B cell (primary cell): ENCODE data around the gene MED31. TPM values are rescaled to one million over a fixed set of nuclear protein-coding genes. Genes with fewer than 3 reads are reported as not detected.

Experiments
- ATAC-seq: fragments of 200-7000 bp; cut with Tn5 transposase; one replicate; pipeline ENCODE4 v1.10.0; 2021; ENCODE audit warnings: low read depth, mild to moderate bottlenecking, moderate number of reproducible peaks, moderate library complexity
- CTCF ChIA-PET: fragments of 350-600 bp; sonication (Branson Sonifier 250); formaldehyde crosslinking; loops from one replicate; lab custom pipeline; 2021; ENCODE audit warnings: antibody characterized with exemption, inconsistent platforms; lab: Charles Lee
- POLR2A ChIA-PET: fragments of 350-600 bp; sonication (Branson Sonifier 250); formaldehyde crosslinking; loops from one replicate; lab custom pipeline; 2021; ENCODE audit warnings: antibody characterized with exemption; lab: Charles Lee
- DNase-seq: peaks from one replicate; pipeline ENCODE4 v3.0.0; 2013
- H2AFZ ChIP-seq: 2 replicates; pipeline ENCODE4 v1.6.1; 2012; ENCODE audit warnings: mild to moderate bottlenecking, low read depth, low read length; ENCODE audit not compliant: insufficient read depth, poor library complexity, severe bottlenecking
- H3K27ac ChIP-seq, 2 donors: 1 replicate in 1 of 2; 2 replicates in 1 of 2; pipeline ENCODE4 v1.5.1; 2012 to 2013; ENCODE audit warnings: low read length in 2 of 2, mild to moderate bottlenecking in 2 of 2, moderate library complexity in 1 of 2
- H3K27me3 ChIP-seq, 4 experiments: fragments of 200-600 bp in 1 of 4; sonication (generic) in 1 of 4; replicated peaks in 1 of 4; 1 replicate in 2 of 4; 2 replicates in 2 of 4; pipeline versions ENCODE4 v1.6.1 to v1.7.0; 2013 to 2016; ENCODE audit warnings: low read length in 3 of 4, mild to moderate bottlenecking in 2 of 4, mixed read lengths in 1 of 4, moderate library complexity in 1 of 4; ENCODE audit not compliant: insufficient read depth in 4 of 4, control insufficient read depth in 3 of 4; ENCODE audit errors: control extremely low read depth in 1 of 4
- H3K36me3 ChIP-seq, 2 experiments: replicated peaks in 1 of 2; 1 replicate in 1 of 2; 2 replicates in 1 of 2; pipeline versions ENCODE4 v1.6.1 to v1.7.1; 2013; ENCODE audit warnings: low read length in 1 of 2; ENCODE audit not compliant: insufficient read depth in 2 of 2, control insufficient read depth in 1 of 2; ENCODE audit errors: control extremely low read depth in 1 of 2, extremely low read depth in 1 of 2
- H3K4me1 ChIP-seq, 2 donors: fragments of 200-600 bp in 1 of 2; sonication (generic) in 1 of 2; 1 replicate in 1 of 2; 2 replicates in 1 of 2; pipeline versions ENCODE4 v1.5.1 to v1.6.1; 2013 to 2017; ENCODE audit warnings: low read length in 2 of 2; ENCODE audit not compliant: control insufficient read depth in 2 of 2, insufficient read depth in 2 of 2
- H3K4me2 ChIP-seq: replicated peaks from 2 replicates; pipeline ENCODE3; 2012; ENCODE audit warnings: mild to moderate bottlenecking, low read depth, low read length; ENCODE audit not compliant: poor library complexity, severe bottlenecking
- H3K4me3 ChIP-seq, 5 experiments: fragments of 200-600 bp in 1 of 5; sonication (generic) in 1 of 5; 1 replicate in 3 of 5; 2 replicates in 2 of 5; pipeline versions ENCODE4 v1.5.1 to v1.7.0; 2011 to 2016; ENCODE audit warnings: low read length in 4 of 5, mild to moderate bottlenecking in 4 of 5, low read depth in 2 of 5, control low read depth in 1 of 5, moderate library complexity in 1 of 5; ENCODE audit not compliant: insufficient read depth in 1 of 5; ENCODE audit errors: control extremely low read depth in 1 of 5, extremely low read depth in 1 of 5
- H3K79me2 ChIP-seq: fragments of 200-600 bp; sonication (generic); one replicate; pipeline ENCODE4 v1.6.0; 2016; ENCODE audit warnings: low read length; ENCODE audit not compliant: control insufficient read depth, insufficient read depth
- H3K9ac ChIP-seq: fragments of 200-600 bp; sonication (generic); 2 replicates; pipeline ENCODE4 v1.6.1; 2017; ENCODE audit warnings: mild to moderate bottlenecking, low read length, moderate library complexity
- H3K9me3 ChIP-seq, 3 donors: one replicate each; pipeline versions ENCODE4 v1.6.1 to v1.7.1; 2013; ENCODE audit warnings: low read length in 2 of 3; ENCODE audit not compliant: control insufficient read depth in 2 of 3, insufficient read depth in 1 of 3; ENCODE audit errors: control extremely low read depth in 1 of 3
- H4K20me1 ChIP-seq: 2 replicates; pipeline ENCODE4 v1.6.0; 2012; ENCODE audit warnings: mild to moderate bottlenecking, low read length; ENCODE audit not compliant: insufficient read depth, control insufficient read depth, poor library complexity, severe bottlenecking
- H3K27ac Mint-ChIP-seq: one replicate; pipeline ENCODE4 v1.8.0; 2021; ENCODE audit warnings: mixed read lengths
- H3K27me3 Mint-ChIP-seq: one replicate; pipeline ENCODE4 v1.8.0; 2021; ENCODE audit warnings: mixed read lengths
- H3K4me1 Mint-ChIP-seq: one replicate; pipeline ENCODE4 v1.8.0; 2021; ENCODE audit warnings: mixed read lengths
- H3K4me3 Mint-ChIP-seq: one replicate; pipeline ENCODE4 v1.8.0; 2021; ENCODE audit warnings: mixed read lengths
- H3K9me3 Mint-ChIP-seq: one replicate; pipeline ENCODE4 v1.8.0; 2022; ENCODE audit warnings: mixed read lengths; ENCODE audit not compliant: insufficient read depth
- CTCF ChIP-seq: fragments of 200-600 bp; IDR thresholded peaks from one replicate; pipeline ENCODE4 v1.8.0; 2022; ENCODE audit warnings: antibody characterized with exemption, mild to moderate bottlenecking
- EZH2 ChIP-seq: IDR thresholded peaks from 2 replicates; pipeline ENCODE4 v1.6.1; 2012; ENCODE audit warnings: borderline replicate concordance, low read depth, mild to moderate bottlenecking, moderate library complexity, low read length; ENCODE audit not compliant: insufficient read depth, poor library complexity, severe bottlenecking
- WGBS: methylation state at CpG from one replicate; pipeline ENCODE4 v1.1.5; 2013; ENCODE audit warnings: missing lambda C conversion rate; ENCODE audit not compliant: insufficient coverage; 5-methylcytosine and 5-hydroxymethylcytosine counted together
- intact Hi-C: fragments of 100-400 bp; cut with micrococcal nuclease; formaldehyde crosslinking; loops from one replicate; pipeline ENCODE4 v1.10.0; 2022
- polyA plus RNA-seq: library from polyadenylated mRNA; depleted of rRNA; stranded (reverse); fragments of >200 nt; gene quantifications from 2 replicates; pipeline ENCODE4 v1.2.3, GENCODE V29; 2012
- total RNA-seq, 2 donors: library from RNA; stranded (reverse); fragments of 120-200 nt in 1 of 2; gene quantifications; 1 replicate in 1 of 2; 2 replicates in 1 of 2; pipeline versions ENCODE4 v1.2.3 to v1.2.4, GENCODE V29; 2013 to 2022

Gene MED31
- total and polyA plus RNA-seq, 2 donors (not counting 1 experiment from before 2014, with no cell fraction given): 9.2 to 25.5 TPM

- CTCF ChIA-PET: no interaction called here
- H3K27me3 Mint-ChIP-seq: no peaks in the 10 kb centered on the region
- H3K4me3 Mint-ChIP-seq: no peak overlapping the region
- H3K9ac ChIP-seq: no peak overlapping the region
- no peak overlapping the region for H3K4me2 ChIP-seq
- no peak for ATAC-seq
- peaks cover 0 to 4% of the 10 kb centered on the region in 2 donors for H3K4me1 ChIP-seq
- peaks cover 3% of the 10 kb centered on the region for H3K4me1 Mint-ChIP-seq
- H3K9me3 Mint-ChIP-seq: no peaks in the 10 kb centered on the region
- H3K27me3 ChIP-seq: no peaks in the 10 kb centered on the region
- H3K27ac Mint-ChIP-seq: no peak overlapping the region
- no peak overlapping the region for H3K4me3 ChIP-seq
- H4K20me1 ChIP-seq: no peaks in the 10 kb centered on the region
- POLR2A ChIA-PET: no interaction called here
- H3K36me3 ChIP-seq: peaks cover 5 to 32% of the 10 kb centered on the region in 2 experiments
- no peak overlapping the region for H2AFZ ChIP-seq
- no peak for DNase-seq
- no peak overlapping the region for H3K27ac ChIP-seq
- WGBS: no CpG with 5 or more reads among the region's 3 CpGs
- no peaks in the 10 kb centered on the region for H3K9me3 ChIP-seq
- H3K79me2 ChIP-seq: peaks cover 5% of the 10 kb centered on the region
- intact Hi-C loops: no loop called here
- TF ChIP-seq CTCF (no peak), EZH2 (no peak)
These were observed 18.1 kb downstream of the MED31 start for GRCh38 chr17:6633263-6633662.

- Mint-ChIP-seq H3K27ac (no peak overlapping the region), H3K9me3 (no peaks in the 10 kb centered on the region), H3K27me3 (no peaks in the 10 kb centered on the region), H3K4me3 (no peak overlapping the region), H3K4me1 (no peaks in the 10 kb centered on the region)
- no peak overlapping the region for H3K9ac ChIP-seq
- POLR2A ChIA-PET: no interaction called here
- no peaks in the 10 kb centered on the region for H3K27me3 ChIP-seq
- no peaks in the 10 kb centered on the region for H4K20me1 ChIP-seq
- DNase-seq (no peak), ATAC-seq (no peak)
- no peak overlapping the region for H3K27ac ChIP-seq
- H3K4me3 ChIP-seq: no peak overlapping the region
- H3K4me2 ChIP-seq: no peak overlapping the region
- intact Hi-C loops: no loop called here
- TF ChIP-seq CTCF (no peak), EZH2 (no peak)
- peaks cover 3% of the 10 kb centered on the region for H3K79me2 ChIP-seq
- CTCF ChIA-PET: no interaction called here
- peaks cover 11 to 40% of the 10 kb centered on the region in 2 experiments for H3K36me3 ChIP-seq
- H3K4me1 ChIP-seq: no peaks in the 10 kb centered on the region
- H3K9me3 ChIP-seq: no peaks in the 10 kb centered on the region
- H2AFZ ChIP-seq: no peak overlapping the region
These were observed 18.9 kb downstream of the MED31 start for GRCh38 chr17:6632530-6632929.
